NB4 (cell line): ENCODE results near the gene TCP11L1.

Experiments used
- CTCF ChIP-seq: IDR thresholded peaks from one replicate; pipeline ENCODE4 v1.5.1; 2012; ENCODE audit warnings: low read depth, low read length
- MAX ChIP-seq: IDR thresholded peaks from 2 replicates; pipeline ENCODE4 v1.6.1; 2011; ENCODE audit warnings: low read depth, low read length

GRCh38 chr11:33055375-33055774, 16.0 kb downstream of the TCP11L1 start:
- TF ChIP-seq MAX: no peak
- no peak for TF ChIP-seq CTCF
